OCI-LY1 (cell line): ENCODE data around the gene MCTP2.

Experiments used
- EZH2 ChIP-seq: fragments of 200-600 bp; sonication (generic), shearing (Covaris generic); IDR thresholded peaks from 2 replicates; pipeline ENCODE4 v1.8.0; 2017; ENCODE audit warnings: borderline replicate concordance, mixed run types, mild to moderate bottlenecking, antibody characterized with exemption, low read length, moderate library complexity, mixed read lengths
- TF ChIP-seq, protein P1 (sequence below): fragments of 200-600 bp; sonication (generic), shearing (Covaris generic); IDR thresholded peaks from 2 replicates; pipeline ENCODE4 v1.5.1; 2017; ENCODE audit warnings: mild to moderate bottlenecking, antibody characterized with exemption, low read length, moderate library complexity, mixed read lengths

DNA sequence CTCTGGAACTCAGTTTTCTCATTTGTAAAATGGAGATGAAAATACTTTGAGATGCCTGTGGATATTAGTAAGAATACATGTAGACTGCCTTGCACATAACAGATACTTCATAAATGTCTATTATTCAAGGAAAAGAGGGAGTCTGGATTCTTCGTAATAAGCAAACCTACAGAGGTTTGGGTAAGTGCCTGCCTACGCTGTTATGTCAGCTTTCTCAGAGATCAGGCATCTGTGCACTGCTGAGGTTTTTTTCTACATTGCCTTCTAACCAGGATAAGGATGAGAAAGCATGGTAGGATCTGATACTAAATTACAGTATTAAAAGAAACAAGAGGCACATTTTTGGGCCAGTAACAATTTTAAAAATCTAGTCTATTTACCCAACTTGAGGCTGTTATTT lies 10.9 kb downstream of the MCTP2 start:
- TF ChIP-seq, protein P1, sequence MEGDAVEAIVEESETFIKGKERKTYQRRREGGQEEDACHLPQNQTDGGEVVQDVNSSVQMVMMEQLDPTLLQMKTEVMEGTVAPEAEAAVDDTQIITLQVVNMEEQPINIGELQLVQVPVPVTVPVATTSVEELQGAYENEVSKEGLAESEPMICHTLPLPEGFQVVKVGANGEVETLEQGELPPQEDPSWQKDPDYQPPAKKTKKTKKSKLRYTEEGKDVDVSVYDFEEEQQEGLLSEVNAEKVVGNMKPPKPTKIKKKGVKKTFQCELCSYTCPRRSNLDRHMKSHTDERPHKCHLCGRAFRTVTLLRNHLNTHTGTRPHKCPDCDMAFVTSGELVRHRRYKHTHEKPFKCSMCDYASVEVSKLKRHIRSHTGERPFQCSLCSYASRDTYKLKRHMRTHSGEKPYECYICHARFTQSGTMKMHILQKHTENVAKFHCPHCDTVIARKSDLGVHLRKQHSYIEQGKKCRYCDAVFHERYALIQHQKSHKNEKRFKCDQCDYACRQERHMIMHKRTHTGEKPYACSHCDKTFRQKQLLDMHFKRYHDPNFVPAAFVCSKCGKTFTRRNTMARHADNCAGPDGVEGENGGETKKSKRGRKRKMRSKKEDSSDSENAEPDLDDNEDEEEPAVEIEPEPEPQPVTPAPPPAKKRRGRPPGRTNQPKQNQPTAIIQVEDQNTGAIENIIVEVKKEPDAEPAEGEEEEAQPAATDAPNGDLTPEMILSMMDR, result no peak
- TF ChIP-seq EZH2, result no peak
